ENCODE results near the gene CD8B.
"Not testable (repeated sequence)": the region's sequence is repeated elsewhere in the genome, so short reads cannot be mapped to it uniquely, and the experiment has no call there.

Gene CD8B

DNA sequence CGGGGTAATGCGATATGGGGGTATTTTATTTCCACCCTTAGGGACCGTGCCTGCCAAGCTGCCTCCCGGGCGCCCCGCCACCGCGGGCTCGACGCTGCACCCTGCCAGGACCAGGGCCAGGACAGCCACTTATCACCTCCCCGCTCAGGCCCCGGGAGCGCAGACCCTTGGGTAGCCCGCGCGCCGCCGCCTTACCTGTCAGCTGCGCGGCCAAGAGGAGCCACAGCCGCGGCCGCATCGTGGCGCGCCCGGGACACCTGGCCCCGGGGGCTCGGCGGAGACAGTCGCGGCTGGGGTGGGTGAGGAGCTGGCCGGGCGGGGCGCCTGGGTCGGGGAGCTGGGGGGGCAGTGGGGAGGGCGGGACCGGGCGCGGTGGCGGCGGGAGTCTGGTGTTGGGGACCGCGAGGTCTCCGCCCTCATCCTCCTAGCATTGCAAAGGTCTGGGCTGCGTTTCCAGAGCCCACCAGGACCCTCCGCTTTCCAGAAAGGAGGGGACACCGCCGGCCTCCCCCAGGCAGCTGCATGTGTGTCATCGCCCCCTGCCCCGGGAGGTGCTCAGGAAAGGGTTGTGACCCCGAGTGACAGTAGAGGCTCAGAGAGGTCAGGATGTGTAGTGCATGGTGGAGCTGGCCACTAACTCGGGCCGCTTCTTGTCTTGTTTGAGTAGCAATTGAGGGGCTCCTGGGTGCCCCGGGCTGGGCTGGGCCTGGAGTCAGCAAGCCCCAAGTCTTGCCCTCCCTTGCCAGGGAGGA lies at the start of gene CD8B:
TSS of gene CD8B (minus strand) at position 259 of the 752 bp plus-strand sequence. CDS start at position 238, 21 bp downstream.
- not testable (repeated sequence) for DNase-seq (ENCODE audit: low read depth)

DNA sequence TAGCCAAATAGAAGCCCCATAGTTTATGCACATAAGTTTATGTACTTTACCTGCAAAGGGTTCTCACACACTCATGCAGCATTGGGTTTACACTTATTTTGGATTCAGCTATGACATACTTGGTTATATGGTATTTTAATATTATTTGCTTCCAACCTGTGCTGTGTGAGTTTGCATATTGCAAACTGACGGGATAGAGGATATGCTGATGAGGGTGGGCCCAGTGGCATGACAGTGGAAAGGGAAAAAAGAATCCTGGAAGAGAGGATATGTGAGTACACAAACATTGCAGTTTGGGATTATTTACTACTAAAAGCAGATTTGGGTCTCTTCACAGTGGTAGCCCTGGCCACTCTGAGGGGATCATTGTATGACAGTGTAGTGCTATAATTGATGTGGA lies 44.2 kb upstream of the CD8B start:
- not testable (repeated sequence) for DNase-seq (ENCODE audit: low read depth)

GRCh38 chr2:86900687-86901086 lies 39.0 kb upstream of the CD8B start:
- not testable (repeated sequence) for DNase-seq (ENCODE audit: low read depth)

DNA sequence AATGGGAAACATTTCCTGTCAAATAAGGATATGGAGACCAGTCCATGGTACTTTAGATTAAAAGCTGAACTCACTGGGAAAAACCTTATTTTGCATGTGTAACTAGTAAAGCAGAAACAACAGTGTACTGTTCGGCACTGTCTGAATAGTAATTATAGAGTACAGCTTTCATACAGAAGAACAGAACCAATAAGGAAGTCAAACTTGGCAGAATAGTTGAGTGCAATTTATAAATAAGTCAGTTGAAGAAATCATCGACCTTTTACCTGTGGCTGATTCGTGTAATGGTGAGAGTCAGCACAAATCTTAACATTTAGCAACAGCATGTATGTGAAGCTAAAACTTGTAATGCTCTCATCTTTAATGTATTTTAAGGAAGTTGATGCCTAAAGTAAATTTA lies 24.3 kb upstream of the CD8B start:
- DNase-seq (ENCODE audit: low read depth), result not testable (repeated sequence)

DNA sequence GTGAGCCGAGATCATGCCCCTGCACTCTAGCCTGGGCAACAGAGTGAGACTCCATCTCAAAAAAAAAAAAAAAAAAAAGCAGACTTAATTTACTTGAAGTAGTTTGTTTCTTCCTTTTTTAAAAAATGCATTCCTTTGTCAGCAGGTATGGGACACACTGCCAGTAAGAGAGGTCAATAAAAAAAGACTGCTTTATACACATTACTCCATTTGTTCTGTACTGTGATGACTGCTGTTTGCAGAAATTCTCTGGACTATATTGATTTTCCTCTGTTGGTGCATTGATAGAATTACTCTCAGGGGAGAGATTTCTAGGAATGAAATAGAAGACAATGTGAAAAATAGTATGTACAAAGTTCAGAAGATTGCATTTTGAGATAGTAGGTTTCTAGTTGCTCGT lies 21.2 kb upstream of the CD8B start:
- not testable (repeated sequence) for DNase-seq (ENCODE audit: low read depth)

GRCh38 chr2:86882118-86882665 lies 20.5 kb upstream of the CD8B start:
- not testable (repeated sequence) for DNase-seq (ENCODE audit: low read depth)

DNA sequence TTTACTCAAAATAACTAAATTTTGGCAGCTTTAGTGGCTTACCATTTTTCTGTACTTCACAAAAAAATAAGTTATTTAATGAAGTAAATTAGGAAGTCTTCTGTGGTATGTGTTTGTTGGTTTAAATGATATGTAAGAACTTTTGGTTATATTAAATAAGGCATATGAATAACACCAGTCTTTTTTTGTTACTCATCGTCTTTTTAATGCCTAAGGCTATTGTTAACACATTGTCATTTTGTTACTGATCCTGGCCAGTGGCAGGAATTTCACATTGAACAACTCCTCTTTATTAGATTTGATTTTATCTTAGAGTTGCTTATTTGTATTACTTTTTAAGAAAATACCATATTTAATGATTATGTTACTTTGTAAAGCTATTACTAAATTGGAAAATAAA lies 17.3 kb upstream of the CD8B start:
- not testable (repeated sequence) for DNase-seq (ENCODE audit: low read depth)

DNA sequence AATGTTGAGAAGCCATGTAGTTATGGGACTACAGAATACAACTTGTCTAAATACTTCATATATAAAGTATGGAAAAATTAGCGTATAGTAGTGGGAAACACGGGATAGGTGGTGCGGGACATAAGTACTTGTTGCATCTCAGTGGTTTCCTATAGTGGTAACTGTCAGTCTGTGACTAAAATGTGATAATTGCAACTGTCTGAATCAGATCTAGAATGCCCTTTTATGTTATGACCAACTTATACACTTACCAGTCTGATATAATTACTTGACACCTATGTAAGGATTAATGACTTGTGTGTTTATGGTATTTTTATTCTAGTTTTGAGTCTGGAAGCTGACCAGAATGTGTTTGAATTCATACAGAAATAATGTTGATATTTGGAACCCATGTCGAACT lies 9.3 kb upstream of the CD8B start:
- not testable (repeated sequence) for DNase-seq (ENCODE audit: low read depth)

DNA sequence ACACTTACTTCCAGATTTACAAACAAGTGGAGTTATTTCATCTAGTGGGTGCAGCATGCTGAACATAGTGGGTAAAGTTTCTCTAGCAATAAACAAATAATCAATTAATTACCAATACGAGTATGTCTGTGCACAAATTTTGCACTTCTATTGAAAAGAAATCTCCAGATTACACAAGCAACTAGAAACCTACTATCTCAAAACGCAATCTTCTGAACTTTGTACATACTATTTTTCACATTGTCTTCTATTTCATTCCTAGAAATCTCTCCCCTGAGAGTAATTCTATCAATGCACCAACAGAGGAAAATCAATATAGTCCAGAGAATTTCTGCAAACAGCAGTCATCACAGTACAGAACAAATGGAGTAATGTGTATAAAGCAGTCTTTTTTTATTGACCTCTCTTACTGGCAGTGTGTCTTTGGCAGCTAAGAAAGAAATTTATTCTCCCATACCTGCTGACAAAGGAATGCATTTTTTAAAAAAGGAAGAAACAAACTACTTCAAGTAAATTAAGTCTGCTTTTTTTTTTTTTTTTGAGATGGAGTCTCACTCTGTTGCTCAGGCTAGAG lies 7.3 kb upstream of the CD8B start:
- DNase-seq (ENCODE audit: low read depth), result not testable (repeated sequence)

- DNase-seq (ENCODE audit: low read depth), result not testable (repeated sequence)
Measured at GRCh38 chr2:86862380-86862703, 656 bp upstream of the CD8B start.

- not testable (repeated sequence) for DNase-seq (ENCODE audit: low read depth)
Measured at GRCh38 chr2:86861175-86861574, 511 bp downstream of the CD8B start.

- DNase-seq (ENCODE audit: low read depth), result not testable (repeated sequence)
Measured at GRCh38 chr2:86860573-86860972, 1.1 kb downstream of the CD8B start.

DNA sequence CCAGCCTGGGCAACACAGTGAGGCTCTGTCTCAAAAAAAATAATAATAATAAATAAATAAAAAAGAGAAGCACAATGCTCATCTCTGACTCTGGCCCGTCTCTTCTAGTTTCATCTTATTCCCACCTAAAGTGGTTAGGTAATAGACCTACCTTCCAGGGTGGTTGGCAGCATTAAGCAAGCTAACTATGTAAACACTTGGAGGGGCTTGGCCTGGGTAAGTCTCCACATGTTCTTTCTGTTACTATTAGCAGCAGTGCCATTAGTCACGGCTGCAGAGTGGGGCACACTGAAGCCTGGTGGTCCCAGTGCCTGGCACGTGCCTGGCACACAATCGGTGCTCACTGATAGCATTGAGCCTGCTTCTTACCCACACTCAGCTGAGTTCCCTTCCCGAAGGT lies 4.0 kb downstream of the CD8B start:
- DNase-seq (ENCODE audit: low read depth), result not testable (repeated sequence)

GRCh38 chr2:86856498-86856897 lies 5.2 kb downstream of the CD8B start:
- not testable (repeated sequence) for DNase-seq (ENCODE audit: low read depth)

DNA sequence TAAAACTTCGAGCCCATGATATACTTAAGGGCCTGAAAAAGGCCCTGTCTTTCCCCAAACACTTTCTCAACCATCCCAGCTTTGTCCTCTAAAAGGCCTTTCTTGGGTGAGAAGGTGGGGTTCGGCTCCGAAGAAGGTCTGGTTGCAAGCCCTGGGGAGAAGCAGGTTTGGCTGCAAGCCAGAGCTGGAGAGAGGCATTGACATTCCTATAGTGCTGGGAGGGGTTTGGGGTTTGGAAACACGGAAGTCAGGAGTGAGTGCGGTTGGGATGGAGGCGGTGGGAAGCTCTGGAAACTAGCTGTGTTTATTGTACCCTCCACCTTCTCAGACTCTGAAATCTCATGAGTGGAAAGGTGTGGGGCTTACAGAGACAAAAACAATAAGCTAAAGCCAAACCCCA lies 5.7 kb downstream of the CD8B start:
- DNase-seq (ENCODE audit: low read depth), result not testable (repeated sequence)

DNA sequence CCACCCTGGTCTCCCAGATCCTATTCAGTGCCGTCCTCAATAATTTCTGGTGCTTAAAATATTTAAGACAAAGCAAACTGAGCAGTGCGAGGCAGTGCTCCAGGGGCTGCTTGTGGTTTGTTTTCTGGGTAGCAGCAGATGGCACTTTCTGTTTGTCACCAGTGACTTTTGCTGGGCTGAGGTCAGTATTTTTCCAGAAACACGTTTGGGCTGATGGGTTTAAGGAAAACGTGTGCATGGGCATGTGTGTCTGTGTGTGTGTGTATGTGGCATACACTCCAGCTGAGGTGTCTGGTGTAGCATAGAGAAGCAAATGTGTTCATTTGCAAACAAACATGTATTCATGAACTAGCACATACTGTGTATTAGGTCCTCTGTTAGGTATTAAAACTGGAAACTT lies 10.1 kb downstream of the CD8B start:
- not testable (repeated sequence) for DNase-seq (ENCODE audit: low read depth)

DNA sequence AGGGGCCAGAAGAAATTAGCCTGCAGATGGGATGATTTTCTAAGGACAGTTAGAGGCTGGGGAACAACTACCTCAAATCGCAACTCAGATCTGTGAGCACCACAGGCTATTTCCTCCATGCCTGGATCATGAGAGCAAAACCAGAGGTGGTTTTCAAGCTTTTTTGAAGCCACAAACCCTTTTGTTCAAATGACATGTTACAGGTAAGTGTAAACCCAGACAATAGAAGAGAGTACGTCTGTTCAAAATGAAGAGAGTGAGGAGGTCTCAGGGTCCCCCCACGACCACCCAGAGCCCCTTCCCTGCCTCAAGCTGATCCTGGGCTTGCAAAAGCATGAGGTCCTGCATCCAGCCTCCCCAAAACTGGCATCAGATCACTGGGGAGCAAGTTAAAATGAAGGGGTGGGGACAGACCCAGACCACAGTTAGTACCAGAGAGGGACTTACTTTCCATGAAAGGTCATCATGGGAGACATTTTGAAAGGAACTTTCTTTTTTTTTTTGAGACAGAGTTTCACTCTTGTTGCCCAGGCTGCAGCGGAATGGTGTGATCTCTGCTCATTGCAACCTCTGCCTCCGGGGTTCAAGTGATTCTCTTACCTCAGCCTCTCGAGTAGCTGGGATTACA lies 19.0 kb downstream of the CD8B start:
- not testable (repeated sequence) for DNase-seq (ENCODE audit: low read depth)

DNA sequence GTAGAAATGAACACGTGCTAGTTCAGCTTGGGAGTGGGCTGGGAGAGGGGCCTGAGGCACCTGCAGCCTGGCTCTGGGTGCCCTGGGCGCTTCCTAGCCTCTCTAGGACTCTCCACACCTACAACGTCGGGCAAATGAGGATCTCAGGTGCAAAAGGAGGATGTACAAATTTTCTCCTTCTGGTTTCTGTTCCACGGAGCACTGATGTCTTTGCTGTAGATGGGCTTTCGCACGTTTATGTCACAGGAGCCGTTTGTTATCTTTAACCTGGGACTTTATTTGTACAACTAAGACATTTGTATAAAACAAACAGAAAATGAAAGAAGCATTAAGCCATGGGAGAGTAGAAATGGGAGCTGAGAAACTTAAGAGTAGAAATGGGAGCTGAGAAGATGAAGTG lies 20.4 kb downstream of the CD8B start:
- DNase-seq (ENCODE audit: low read depth), result not testable (repeated sequence)

DNA sequence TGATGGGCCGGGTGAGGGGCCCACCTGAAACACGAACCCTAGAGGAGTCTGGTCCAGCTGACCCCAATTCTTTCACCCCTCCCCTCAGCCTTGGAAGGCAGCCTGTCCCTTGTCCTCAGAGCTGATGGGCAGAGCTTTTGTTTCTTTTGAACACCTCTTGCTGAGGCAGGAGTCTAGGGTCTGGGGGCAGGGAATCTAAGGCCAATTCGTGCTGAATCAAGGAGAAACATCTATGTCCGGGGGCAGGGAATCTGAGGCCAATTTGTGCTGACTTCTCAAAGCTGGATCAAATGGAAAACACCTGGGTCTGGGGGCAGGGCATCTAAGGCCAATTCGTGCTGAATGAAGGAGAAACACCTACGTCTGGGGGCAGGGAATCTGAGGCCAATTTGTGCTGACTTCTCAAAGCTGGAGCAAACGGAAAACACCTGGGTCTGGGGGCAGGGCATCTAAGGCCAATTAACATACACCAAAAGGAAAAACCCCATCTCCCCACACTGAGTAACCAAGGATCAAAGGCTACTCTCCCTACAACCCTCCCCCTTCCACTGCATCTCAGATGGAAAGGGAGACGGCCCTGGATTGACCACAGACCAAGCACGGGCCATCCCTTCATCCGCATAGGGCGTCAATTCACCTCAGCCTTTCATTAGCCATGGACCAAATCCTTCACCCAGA lies 21.7 kb downstream of the CD8B start:
- not testable (repeated sequence) for DNase-seq (ENCODE audit: low read depth)

DNA sequence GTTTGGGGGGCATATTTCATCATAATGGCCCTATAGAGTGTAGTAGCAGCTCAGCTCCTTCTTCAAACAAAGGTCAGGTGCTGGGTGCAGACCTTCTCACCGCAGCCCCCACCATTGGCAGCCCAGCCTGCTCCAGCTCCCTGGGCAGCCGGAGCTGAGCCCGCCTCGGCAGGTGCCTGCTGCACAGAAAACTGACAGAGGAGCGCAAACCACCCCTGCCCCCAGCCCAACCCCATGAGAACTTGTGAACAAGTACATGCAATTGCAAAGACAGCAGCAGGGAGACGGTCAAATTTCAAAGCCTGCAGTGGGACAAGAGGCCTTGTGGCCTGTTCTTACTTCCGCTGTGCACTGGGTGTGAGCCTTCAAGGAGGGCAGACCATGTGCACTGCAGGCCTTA lies 22.2 kb downstream of the CD8B start:
- not testable (repeated sequence) for DNase-seq (ENCODE audit: low read depth)

- not testable (repeated sequence) for DNase-seq (ENCODE audit: low read depth)
Measured at GRCh38 chr2:86837714-86838113, 24.0 kb downstream of the CD8B start.

All from stimulated activated CD4-positive, alpha-beta T cell treated with anti-CD3 and anti-CD28 coated beads, Interleukin-2, amount 100 ng/mL, for 4 hours (primary cell).